Activated naive CD4-positive, alpha-beta T cell treated with anti-CD3 and anti-CD28 coated beads for 36 hours (primary cell): ENCODE results near the gene MARCKSL1. TPM values are rescaled to one million over a fixed set of nuclear protein-coding genes. Genes with fewer than 3 reads are reported as not detected.
A peak's percentile ranks its signal among the peaks of the same experiment; 100 is the strongest.

Experiments used
- CTCF ChIA-PET: fragments of 350-600 bp; sonication (Branson Sonifier 250); formaldehyde crosslinking; loops from one replicate; lab custom pipeline; 2021; ENCODE audit warnings: antibody characterized with exemption; lab: Charles Lee
- DNase-seq: peaks from one replicate; pipeline ENCODE4 v3.0.0-alpha.2; 2020
- H3K27ac Mint-ChIP-seq: one replicate; pipeline ENCODE4 v1.8.0; 2021; ENCODE audit warnings: mild to moderate bottlenecking, mixed read lengths
- H3K27me3 Mint-ChIP-seq: one replicate; pipeline ENCODE4 v1.8.0; 2021; ENCODE audit warnings: low read depth, mixed read lengths
- H3K36me3 Mint-ChIP-seq: one replicate; pipeline ENCODE4 v1.8.0; 2021; ENCODE audit warnings: low read depth, mixed read lengths
- H3K4me1 Mint-ChIP-seq: one replicate; pipeline ENCODE4 v1.8.0; 2021; ENCODE audit warnings: low read depth, mixed read lengths
- H3K4me3 Mint-ChIP-seq: one replicate; pipeline ENCODE4 v1.8.0; 2021; ENCODE audit warnings: mild to moderate bottlenecking, moderate library complexity, mixed read lengths
- H3K9me3 Mint-ChIP-seq: one replicate; pipeline ENCODE4 v1.8.0; 2021; ENCODE audit warnings: mixed read lengths
- intact Hi-C: fragments of 100-400 bp; cut with micrococcal nuclease; formaldehyde crosslinking; loops from one replicate; pipeline ENCODE4 v1.15.1; 2023
- total RNA-seq, 2 experiments: library from RNA; stranded (reverse); gene quantifications; one replicate each; pipeline ENCODE4 v1.2.3, GENCODE V29; 2021

Gene MARCKSL1
- total RNA-seq, 2 experiments from 2014 or later = 14.4 to 15.9 TPM

DNA sequence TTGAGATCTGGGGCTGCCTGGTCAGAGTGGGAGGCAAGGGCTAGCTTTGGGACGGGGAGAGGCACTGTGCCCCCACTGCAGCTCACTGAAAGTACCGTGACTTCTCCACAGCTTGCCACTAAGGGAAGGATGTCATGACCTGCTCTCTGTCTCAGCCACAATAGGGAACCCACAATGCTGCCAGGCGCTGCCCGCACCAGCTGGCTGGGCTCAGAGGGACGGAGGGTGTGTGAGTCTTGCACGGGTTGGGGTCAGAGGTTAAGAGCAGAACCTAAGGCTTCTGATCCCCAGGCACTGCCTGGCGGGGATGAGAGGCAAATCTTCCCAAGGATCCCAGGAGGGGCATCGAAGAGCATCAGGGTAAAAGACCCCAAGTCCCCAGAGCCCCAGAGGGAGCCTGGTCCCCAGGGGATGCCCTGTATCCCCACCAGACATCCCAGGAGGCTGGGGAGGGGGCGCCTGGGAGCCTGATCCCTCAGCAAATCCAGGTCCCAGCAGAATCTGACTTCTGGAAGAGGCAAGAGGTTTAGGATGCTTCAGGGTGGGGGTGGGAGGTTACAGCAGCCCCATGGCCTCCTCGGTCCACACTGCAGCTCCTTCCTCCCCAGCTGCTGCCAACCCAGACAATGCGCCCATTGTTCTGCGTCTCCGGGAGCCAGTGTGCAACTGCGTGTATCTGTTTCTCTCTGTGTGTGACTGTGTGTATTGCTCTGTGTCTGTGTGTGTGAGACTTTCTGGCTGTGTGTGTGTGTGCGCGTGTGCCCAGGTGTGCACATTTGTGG is 2.0 kb upstream of the MARCKSL1 start:
- Mint-ChIP-seq H3K27me3 (no peaks in the 10 kb centered on the region), H3K9me3 (no peaks in the 10 kb centered on the region), H3K27ac (no peak overlapping the region), H3K4me3 (no peak overlapping the region), H3K4me1 (peaks cover 51% of the 10 kb centered on the region), H3K36me3 (no peaks in the 10 kb centered on the region)
- DNase-seq = peak; percentile 28
- intact Hi-C loops = loop anchor here (2.0 to 5.0 kb wide), 5 partner anchors 46 to 1576 kb away; partner anchors contain the start of genes BSDC1, HDAC1 and LCK
- CTCF ChIA-PET = interaction anchor here (0.6 to 1.5 kb wide), 4 partner anchors 14 to 181 kb away, joined by 3 to 6 read pairs (median 4); no protein-coding TSS in a partner anchor

DNA sequence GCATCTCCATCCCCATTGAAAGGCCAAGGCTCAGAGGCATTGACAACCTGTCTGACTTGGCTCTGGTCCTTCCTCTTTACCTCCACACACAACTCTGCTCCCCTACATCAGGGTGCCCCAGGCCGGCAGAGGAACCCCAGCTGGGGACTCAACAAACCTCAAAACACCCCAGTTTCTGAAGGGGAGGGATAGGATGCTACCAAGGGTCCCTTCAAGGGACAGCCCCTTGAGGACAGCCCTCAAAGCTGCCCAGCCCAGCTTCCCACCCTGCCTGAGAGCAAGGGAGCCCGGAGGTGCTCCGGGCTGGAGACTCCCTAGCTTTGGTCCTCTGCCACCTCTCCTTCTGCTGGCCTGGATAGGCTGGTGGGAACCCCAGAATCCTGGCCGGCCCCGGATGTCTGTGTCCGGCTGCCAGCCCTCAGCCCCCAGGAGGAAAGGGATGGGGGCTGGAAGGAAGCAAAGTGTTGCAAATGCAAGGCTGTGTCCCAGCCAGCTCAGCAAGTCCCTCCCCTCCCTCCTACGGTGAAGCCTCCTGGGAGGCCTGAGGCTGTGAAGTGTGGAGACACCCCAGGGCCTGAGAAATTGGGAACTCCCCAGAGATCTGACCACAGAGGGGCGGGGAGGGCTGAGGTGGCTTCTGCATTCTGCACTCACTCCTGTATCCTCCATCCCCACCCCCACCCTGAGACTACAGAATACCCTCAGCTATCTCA is 1.1 kb upstream of the MARCKSL1 start:
- H3K27me3 Mint-ChIP-seq = no peaks in the 10 kb centered on the region
- no peak overlapping the region for H3K27ac Mint-ChIP-seq
- no peaks in the 10 kb centered on the region for H3K9me3 Mint-ChIP-seq
- no peak overlapping the region for H3K4me3 Mint-ChIP-seq
- no peaks in the 10 kb centered on the region for H3K36me3 Mint-ChIP-seq
- intact Hi-C loops = loop anchor here (2.0 to 5.0 kb wide), 5 partner anchors 45 to 1575 kb away; partner anchors contain the start of genes BSDC1, HDAC1 and LCK
- CTCF ChIA-PET = interaction anchor here (0.6 to 1.5 kb wide), 8 partner anchors 8 to 182 kb away, joined by 3 to 7 read pairs (median 4); no protein-coding TSS in a partner anchor
- peaks cover 51% of the 10 kb centered on the region for H3K4me1 Mint-ChIP-seq
- DNase-seq = peak; percentile 84

DNA sequence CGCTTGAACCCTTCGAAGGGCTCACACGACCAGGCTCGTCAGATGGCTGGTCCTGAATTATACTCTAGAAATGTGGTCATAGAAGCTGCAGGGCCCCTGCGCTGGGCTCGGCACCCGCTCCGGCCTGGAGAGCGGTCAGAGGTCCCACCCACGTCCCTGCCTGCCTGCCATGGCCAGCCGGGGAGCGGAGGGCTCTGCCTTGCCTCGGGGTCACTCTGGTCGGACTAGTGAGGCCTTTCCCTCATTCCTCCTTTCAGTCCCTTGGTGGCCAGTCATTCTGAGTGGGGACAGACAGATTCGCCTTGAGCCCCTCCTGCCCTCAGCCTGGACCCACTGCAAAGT is 529 bp upstream of the MARCKSL1 start:
- no peaks in the 10 kb centered on the region for H3K27me3 Mint-ChIP-seq
- intact Hi-C loops = loop anchor here (2.0 to 5.0 kb wide), 5 partner anchors 44 to 1574 kb away; partner anchors contain the start of genes BSDC1, HDAC1 and LCK
- peak overlapping the region; percentile 25 for H3K4me3 Mint-ChIP-seq
- CTCF ChIA-PET = interaction anchor here (0.9 to 1.5 kb wide), 8 partner anchors 9 to 138 kb away, joined by 3 to 7 read pairs (median 3); partner anchors contain the start of gene HDAC1
- H3K27ac Mint-ChIP-seq = no peak overlapping the region
- H3K4me1 Mint-ChIP-seq = peaks cover 51% of the 10 kb centered on the region
- no peaks in the 10 kb centered on the region for H3K9me3 Mint-ChIP-seq
- peaks cover 5% of the 10 kb centered on the region for H3K36me3 Mint-ChIP-seq
- no peak for DNase-seq

DNA sequence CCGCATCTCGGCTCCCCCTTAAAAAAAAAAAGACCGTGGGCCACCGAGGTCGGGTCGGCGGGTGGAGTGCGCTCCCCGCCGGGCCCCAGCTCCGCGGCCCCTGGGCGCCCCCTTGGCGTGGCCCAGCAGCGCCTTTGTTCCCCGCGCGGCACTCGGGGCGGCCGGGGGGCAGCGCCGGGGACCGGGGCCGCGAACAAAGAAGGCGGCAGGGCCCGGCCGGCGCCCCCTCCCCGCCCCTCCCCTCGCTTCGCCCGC is 571 bp downstream of the MARCKSL1 start:
- peaks cover 51% of the 10 kb centered on the region for H3K4me1 Mint-ChIP-seq
- H3K27ac Mint-ChIP-seq = no peak overlapping the region
- peaks cover 13% of the 10 kb centered on the region for H3K36me3 Mint-ChIP-seq
- CTCF ChIA-PET = interaction anchor here (1.0 to 1.5 kb wide), 5 partner anchors 15 to 137 kb away, joined by 3 to 7 read pairs (median 4); partner anchors contain the start of gene HDAC1
- H3K4me3 Mint-ChIP-seq = no peak overlapping the region
- no peaks in the 10 kb centered on the region for H3K9me3 Mint-ChIP-seq
- H3K27me3 Mint-ChIP-seq = no peaks in the 10 kb centered on the region
- DNase-seq = no peak
- intact Hi-C loops = loop anchor here (2.0 to 5.0 kb wide), 4 partner anchors 37 to 1573 kb away; partner anchors contain the start of gene HDAC1

DNA sequence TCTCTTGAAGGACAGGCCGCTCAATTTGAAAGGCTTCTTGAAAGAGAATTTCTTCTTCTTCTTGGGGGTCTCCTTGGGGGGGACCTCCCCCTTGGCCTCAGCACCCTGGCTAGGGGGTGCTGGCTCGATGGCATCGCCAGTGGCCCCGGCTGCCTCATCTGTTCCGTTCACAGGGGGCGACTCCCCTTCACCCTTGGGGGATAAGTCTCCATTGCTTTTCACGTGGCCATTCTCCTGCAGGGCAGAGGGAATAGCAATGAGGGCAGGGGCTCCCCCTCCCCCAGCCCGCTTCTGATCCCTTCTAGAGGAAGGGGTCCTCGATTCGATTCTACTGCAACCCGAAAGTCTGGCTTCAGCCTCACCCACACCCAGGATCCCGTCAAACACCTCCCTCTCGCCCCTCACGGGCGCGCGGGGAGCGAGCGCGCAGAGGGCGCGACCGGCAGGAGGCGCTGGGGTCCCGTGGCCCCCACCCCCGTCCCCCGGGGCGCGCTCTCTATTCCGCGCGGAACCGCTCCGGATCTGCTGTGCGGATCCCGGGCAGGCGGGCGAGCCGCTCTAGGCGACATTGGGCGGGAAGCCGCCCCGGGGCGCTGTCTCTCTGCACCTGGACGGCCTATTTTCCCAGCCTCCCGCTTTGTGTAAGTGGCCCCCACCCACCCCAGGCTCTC is 1.0 kb downstream of the MARCKSL1 start:
- no peaks in the 10 kb centered on the region for H3K9me3 Mint-ChIP-seq
- H3K4me3 Mint-ChIP-seq = peak overlapping the region; percentile 75
- peaks cover 13% of the 10 kb centered on the region for H3K36me3 Mint-ChIP-seq
- CTCF ChIA-PET = interaction anchor here (2.2 kb wide), 1 partner anchor 119 kb away, joined by 6 read pairs; no protein-coding TSS in a partner anchor
- peak; percentile 57 for DNase-seq
- intact Hi-C loops = loop anchor here (2.0 to 5.0 kb wide), 4 partner anchors 38 to 1573 kb away; partner anchors contain the start of gene HDAC1
- peaks cover 51% of the 10 kb centered on the region for H3K4me1 Mint-ChIP-seq
- H3K27me3 Mint-ChIP-seq = no peaks in the 10 kb centered on the region
- H3K27ac Mint-ChIP-seq = peak overlapping the region; percentile 37

DNA sequence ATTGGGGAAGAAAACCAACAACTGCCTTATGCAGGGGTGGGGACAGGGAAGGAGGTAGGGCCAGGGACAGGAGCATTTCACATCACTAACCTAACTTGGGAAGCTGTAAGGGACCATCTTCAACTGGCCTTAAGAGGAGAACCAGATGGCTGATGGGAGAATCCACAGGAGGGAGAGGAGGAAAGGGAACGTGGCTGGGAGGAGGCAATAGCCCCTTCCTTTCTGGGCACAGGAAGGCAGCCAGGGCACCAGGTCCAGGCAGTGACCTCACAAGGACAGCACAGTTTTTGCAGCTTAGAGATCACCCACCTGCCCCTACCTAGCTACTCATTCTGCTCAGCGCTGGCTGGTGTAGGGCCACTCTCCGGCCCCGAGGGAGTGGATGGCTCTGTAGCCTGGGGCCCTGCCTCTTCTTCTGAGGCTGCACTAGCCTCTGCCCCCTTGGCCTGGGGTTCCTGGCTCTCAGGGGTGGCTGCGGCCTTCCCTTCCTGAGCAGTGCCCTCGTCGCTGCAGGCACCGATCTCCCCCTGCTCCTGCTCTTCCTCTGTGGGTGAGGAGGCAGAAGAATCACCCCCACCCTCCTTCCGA is 1.7 kb downstream of the MARCKSL1 start:
- intact Hi-C loops = loop anchor here (2.0 kb wide), 1 partner anchor 38 kb away; no protein-coding TSS in a partner anchor
- no peak for DNase-seq
- CTCF ChIA-PET = interaction anchor here (0.7 to 2.2 kb wide), 4 partner anchors 12 to 119 kb away, joined by 4 to 6 read pairs (median 5); no protein-coding TSS in a partner anchor
- peaks cover 44% of the 10 kb centered on the region for H3K4me1 Mint-ChIP-seq
- no peaks in the 10 kb centered on the region for H3K9me3 Mint-ChIP-seq
- H3K27ac Mint-ChIP-seq = peak overlapping the region; percentile 68
- H3K4me3 Mint-ChIP-seq = peak overlapping the region; percentile 75
- H3K27me3 Mint-ChIP-seq = no peaks in the 10 kb centered on the region
- H3K36me3 Mint-ChIP-seq = peaks cover 16% of the 10 kb centered on the region

DNA sequence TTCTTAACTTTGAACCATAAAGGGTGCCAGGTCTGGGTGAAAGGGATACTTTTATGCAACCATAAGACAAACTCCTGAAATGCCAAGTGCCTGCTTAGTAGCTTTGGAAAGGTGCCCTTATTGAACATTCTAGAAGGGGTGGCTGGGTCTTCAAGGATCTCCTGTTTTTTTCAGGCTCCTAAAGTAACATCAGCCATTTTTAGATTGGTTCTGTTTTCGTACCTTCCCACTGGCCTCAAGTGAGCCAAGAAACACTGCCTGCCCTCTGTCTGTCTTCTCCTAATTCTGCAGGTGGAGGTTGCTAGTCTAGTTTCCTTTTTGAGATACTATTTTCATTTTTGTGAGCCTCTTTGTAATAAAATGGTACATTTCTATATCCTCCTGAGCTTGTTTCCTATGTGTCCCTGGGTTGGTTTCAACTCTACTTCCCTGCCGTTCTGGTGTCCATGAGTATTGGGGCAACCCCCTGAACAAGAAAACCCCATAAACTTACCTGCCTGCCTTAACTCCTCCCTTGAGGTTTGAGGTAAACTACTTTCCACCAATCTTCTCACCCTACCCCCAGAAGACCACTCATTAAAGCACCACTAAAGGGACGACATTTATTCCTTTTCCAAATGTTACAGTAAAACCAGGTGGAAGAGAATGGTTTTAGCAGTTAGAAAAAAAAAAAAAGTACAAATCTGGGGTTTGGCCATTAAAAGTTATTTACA is 2.6 kb downstream of the MARCKSL1 start:
- CTCF ChIA-PET = interaction anchor here (0.7 to 2.2 kb wide), 7 partner anchors 9 to 118 kb away, joined by 3 to 8 read pairs (median 4); partner anchors contain the start of gene BSDC1
- Mint-ChIP-seq H3K36me3 (peaks cover 21% of the 10 kb centered on the region), H3K27me3 (no peaks in the 10 kb centered on the region), H3K4me1 (peaks cover 36% of the 10 kb centered on the region), H3K9me3 (no peaks in the 10 kb centered on the region), H3K4me3 (no peak overlapping the region), H3K27ac (peak overlapping the region; percentile 25)
- intact Hi-C loops = no loop called here
- no peak for DNase-seq

DNA sequence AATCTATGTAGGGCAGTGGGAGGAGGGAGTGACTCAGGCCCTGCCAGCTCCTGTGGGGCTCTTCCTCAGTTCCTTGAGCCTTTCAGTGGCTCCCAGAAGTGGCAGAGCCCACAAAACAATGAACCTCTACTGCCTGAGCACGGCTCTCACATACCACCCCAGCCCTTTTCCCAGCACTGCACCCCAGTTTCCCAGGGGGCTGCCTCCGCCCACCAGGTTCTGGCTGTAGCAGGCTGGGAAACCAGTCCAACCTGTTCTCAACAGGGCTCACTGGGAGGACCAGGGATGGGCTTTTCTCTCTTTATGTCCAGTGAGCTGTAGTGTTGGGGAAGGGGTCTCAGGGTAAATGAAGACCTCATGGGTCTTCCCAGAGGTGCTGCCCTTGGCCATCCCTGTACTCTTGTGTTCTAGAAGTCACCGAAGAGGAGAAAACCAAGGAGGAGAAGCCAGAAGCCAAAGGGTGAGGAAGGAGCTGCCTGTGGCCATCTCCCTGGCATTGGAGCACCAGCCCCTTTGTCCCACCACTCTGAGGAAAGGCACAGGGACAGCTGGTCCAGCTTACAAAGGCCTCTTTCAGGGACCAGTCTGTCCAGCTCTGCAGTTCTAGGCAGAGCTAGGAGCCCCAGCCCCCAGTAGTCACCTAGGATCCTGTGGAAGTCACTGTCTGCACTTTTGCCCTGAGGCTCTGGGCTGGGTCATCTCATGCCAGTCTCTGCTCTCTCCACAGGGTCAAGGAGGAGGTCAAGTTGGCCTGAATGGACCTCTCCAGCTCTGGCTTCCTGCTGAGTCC is 3.5 kb downstream of the MARCKSL1 start:
- DNase-seq = no peak
- Mint-ChIP-seq H3K27ac (peak overlapping the region; percentile 30), H3K4me3 (no peak overlapping the region), H3K27me3 (no peaks in the 10 kb centered on the region), H3K36me3 (peaks cover 25% of the 10 kb centered on the region), H3K4me1 (peaks cover 30% of the 10 kb centered on the region), H3K9me3 (no peaks in the 10 kb centered on the region)
- CTCF ChIA-PET = interaction anchor here (0.7 to 2.2 kb wide), 5 partner anchors 8 to 117 kb away, joined by 3 to 8 read pairs (median 3); partner anchors contain the start of gene BSDC1
- intact Hi-C loops = no loop called here

DNA sequence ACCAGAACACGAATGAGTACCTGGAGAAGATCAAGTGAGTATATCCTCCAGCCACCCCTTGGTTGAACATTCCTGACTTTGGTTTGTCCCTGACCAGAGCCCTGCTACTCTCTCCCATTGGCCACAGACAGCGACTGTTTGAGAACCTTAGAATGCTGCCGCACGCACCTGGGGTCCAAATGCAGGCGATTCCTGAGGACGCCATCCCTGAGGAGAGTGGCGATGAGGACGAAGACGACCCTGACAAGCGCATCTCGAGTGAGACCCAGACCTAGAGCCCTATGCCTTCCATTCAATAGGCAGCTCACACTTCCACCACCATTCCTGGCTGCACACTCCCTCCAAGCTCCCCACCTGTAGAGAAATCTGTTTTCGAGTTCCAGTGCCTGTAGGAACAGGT is 4.5 kb downstream of the MARCKSL1 start:
- H3K4me3 Mint-ChIP-seq = no peak overlapping the region
- no peaks in the 10 kb centered on the region for H3K9me3 Mint-ChIP-seq
- peaks cover 21% of the 10 kb centered on the region for H3K4me1 Mint-ChIP-seq
- peaks cover 26% of the 10 kb centered on the region for H3K36me3 Mint-ChIP-seq
- CTCF ChIA-PET = interaction anchor here (1.1 kb wide), 1 partner anchor 19 kb away, joined by 3 read pairs; no protein-coding TSS in a partner anchor
- no peak overlapping the region for H3K27ac Mint-ChIP-seq
- H3K27me3 Mint-ChIP-seq = no peaks in the 10 kb centered on the region
- intact Hi-C loops = no loop called here
- no peak for DNase-seq

DNA sequence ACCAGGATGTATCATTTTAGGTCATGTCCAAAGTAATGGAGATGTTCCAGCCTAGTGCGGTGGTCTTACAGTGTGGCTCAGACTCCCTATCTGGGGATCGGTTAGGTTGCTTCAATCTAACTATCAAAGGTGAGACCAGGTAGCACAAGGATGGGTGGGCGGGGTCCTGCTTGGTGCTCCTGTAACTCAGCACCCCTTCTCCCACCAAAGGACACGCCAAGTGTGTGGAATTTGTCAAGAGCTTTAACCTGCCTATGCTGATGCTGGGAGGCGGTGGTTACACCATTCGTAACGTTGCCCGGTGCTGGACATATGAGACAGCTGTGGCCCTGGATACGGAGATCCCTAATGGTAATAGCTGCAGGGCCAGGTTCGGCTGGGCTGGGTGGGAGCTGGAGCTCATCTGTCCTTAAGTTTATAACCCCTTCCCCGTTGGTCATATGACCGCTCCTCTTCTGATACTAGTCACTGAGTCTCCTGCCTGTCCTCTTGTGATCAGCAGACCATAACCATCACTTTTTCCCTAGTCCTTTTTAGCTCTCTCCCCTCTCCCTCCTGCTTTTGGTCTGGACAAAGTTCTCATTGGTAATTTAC is 5.4 kb downstream of the MARCKSL1 start:
- DNase-seq = no peak
- CTCF ChIA-PET = interaction anchor here (0.9 to 1.1 kb wide), 3 partner anchors 13 to 115 kb away, joined by 3 read pairs; no protein-coding TSS in a partner anchor
- Mint-ChIP-seq H3K27me3 (no peaks in the 10 kb centered on the region), H3K27ac (no peak overlapping the region), H3K4me1 (peaks cover 21% of the 10 kb centered on the region), H3K36me3 (peaks cover 26% of the 10 kb centered on the region), H3K9me3 (no peaks in the 10 kb centered on the region), H3K4me3 (no peak overlapping the region)
- intact Hi-C loops = no loop called here
